MM.1S (cell line): ENCODE measurements around the gene PMF1.

Source experiments
- CTCF ChIP-seq: fragments of 300-600 bp; sonication (generic); IDR thresholded peaks from 2 replicates; pipeline ENCODE4 v1.5.1; 2016; ENCODE audit warnings: antibody characterized with exemption, low read length, mixed read lengths
- EZH2 ChIP-seq: fragments of 300-600 bp; sonication (generic); optimal IDR thresholded peaks from 2 replicates; pipeline ENCODE3; 2017; ENCODE audit warnings: low read depth, mild to moderate bottlenecking, antibody characterized with exemption, low read length, mixed read lengths
- EZH2phosphoT487 ChIP-seq: fragments of 300-600 bp; sonication (generic); IDR thresholded peaks from 2 replicates; pipeline ENCODE4 v1.6.1; 2018; ENCODE audit warnings: antibody characterized with exemption, low read length

GRCh38 chr1:156211243-156211642 lies 1.6 kb upstream of the PMF1 start:
- TF ChIP-seq CTCF (no peak), EZH2 (no peak), EZH2phosphoT487 (no peak)
